Measurements from ENCODE around the gene THSD7B. TPM values are rescaled to one million over a fixed set of nuclear protein-coding genes. Genes with fewer than 3 reads are reported as not detected.
A peak's percentile ranks its signal among the peaks of the same experiment; 100 is the strongest.

Gene THSD7B
- polyA plus RNA-seq, 2 of the 4 experiments (the other 2 are of a cell fraction), result not detected

- ChIA-PET POLR2A (no interaction called here), CTCF (no interaction called here)
- Histone ChIP-seq H3K4me1 (no peaks in the 10 kb centered on the region), H3K9me3 (no peaks in the 10 kb centered on the region), H3K27ac (no peak overlapping the region), H3K4me2 (no peak overlapping the region), H3K4me3 (no peak overlapping the region)
- TF ChIP-seq SREBF2 (IDR thresholded peaks at IDR 0.05), result no peak
- peak; percentile 41 for TF ChIP-seq MAFK (IDR thresholded peaks at IDR 0.05; ENCODE audit: partially characterized antibody)
- FAIRE-seq (no peak), ATAC-seq (no peak), DNase-seq (ENCODE audit: low read depth in 1 of 2, low spot score in 1 of 2) (no peak)
- 89% methylated on average over 1 of the region's 1 CpG for WGBS (ENCODE audit: missing lambda C conversion rate)
Measured at GRCh38 chr2:136871424-136871823, 106.1 kb downstream of the THSD7B start.

DNA sequence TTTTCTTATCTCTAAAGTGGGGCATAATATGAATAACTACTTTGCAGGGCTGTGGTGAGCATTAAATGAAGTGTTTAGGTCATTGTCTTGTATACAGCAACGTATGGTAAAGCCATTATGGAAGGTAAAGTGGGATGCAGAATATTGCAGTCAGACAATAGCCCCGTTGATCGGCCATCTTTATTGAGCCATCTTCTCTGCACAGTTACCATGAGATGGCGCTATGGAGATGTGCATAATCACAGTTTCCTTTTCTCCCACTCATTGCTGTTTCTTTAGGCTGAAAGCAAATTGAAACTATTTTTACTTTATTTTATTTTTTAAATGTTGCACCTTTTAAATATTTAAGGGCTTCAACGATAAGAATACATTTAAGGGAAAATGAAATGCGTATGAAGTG is 108.9 kb downstream of the THSD7B start:
- FAIRE-seq, result no peak
- Histone ChIP-seq H3K4me2 (no peak overlapping the region), H3K4me3 (no peak overlapping the region), H3K4me1 (no peaks in the 10 kb centered on the region), H3K27ac (no peak overlapping the region), H3K9me3 (no peaks in the 10 kb centered on the region)
- ChIA-PET POLR2A (no interaction called here), CTCF (interaction anchor here (1.2 kb wide), 1 partner anchor 18 kb away, joined by 3 read pairs; no protein-coding TSS in a partner anchor)
- WGBS (ENCODE audit: missing lambda C conversion rate), result 12% methylated on average over 6 of the region's 6 CpGs
- no peak for TF ChIP-seq KDM1A (IDR thresholded peaks at IDR 0.05; ENCODE audit: low read depth)
- TF ChIP-seq CEBPB (IDR thresholded peaks at IDR 0.05), result no peak
- TF ChIP-seq RNF2 (IDR thresholded peaks at IDR 0.05; ENCODE audit: borderline replicate concordance, low read depth), result no peak
- no peak for TF ChIP-seq ESRRA (IDR thresholded peaks at IDR 0.05; ENCODE audit: borderline replicate concordance, low read length)
- TF ChIP-seq HOXB13 (CRISPR knock-in tag; IDR thresholded peaks at IDR 0.05; ENCODE audit: low read depth), result no peak
- TF ChIP-seq JUN (IDR thresholded peaks at IDR 0.05), result no peak
- no peak for TF ChIP-seq ZFP36 (IDR thresholded peaks at IDR 0.05; ENCODE audit: borderline replicate concordance, partially characterized antibody)
- no peak for TF ChIP-seq POLR2AphosphoS2 (conservative IDR thresholded peaks at IDR 0.05; ENCODE audit: low read length)
- TF ChIP-seq, protein P1, sequence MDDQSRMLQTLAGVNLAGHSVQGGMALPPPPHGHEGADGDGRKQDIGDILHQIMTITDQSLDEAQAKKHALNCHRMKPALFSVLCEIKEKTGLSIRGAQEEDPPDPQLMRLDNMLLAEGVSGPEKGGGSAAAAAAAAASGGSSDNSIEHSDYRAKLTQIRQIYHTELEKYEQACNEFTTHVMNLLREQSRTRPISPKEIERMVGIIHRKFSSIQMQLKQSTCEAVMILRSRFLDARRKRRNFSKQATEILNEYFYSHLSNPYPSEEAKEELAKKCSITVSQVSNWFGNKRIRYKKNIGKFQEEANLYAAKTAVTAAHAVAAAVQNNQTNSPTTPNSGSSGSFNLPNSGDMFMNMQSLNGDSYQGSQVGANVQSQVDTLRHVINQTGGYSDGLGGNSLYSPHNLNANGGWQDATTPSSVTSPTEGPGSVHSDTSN (IDR thresholded peaks at IDR 0.05), result no peak
- TF ChIP-seq HOXB5 (CRISPR knock-in tag; IDR thresholded peaks at IDR 0.05), result no peak
- no peak for TF ChIP-seq NPAS2 (CRISPR knock-in tag; IDR thresholded peaks at IDR 0.05; ENCODE audit: borderline replicate concordance)
- no peak for TF ChIP-seq EHMT2 (IDR thresholded peaks at IDR 0.05; ENCODE audit: low read depth)
- no peak for TF ChIP-seq REST (IDR thresholded peaks at IDR 0.05)
- no peak for TF ChIP-seq FOXS1 (CRISPR knock-in tag; IDR thresholded peaks at IDR 0.05)
- TF ChIP-seq, protein P2, sequence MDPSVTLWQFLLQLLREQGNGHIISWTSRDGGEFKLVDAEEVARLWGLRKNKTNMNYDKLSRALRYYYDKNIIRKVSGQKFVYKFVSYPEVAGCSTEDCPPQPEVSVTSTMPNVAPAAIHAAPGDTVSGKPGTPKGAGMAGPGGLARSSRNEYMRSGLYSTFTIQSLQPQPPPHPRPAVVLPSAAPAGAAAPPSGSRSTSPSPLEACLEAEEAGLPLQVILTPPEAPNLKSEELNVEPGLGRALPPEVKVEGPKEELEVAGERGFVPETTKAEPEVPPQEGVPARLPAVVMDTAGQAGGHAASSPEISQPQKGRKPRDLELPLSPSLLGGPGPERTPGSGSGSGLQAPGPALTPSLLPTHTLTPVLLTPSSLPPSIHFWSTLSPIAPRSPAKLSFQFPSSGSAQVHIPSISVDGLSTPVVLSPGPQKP (IDR thresholded peaks at IDR 0.05; ENCODE audit: low read depth, low read length), result no peak
- no peak for TF ChIP-seq EHF (CRISPR knock-in tag; IDR thresholded peaks at IDR 0.05)
- TF ChIP-seq MAFK (IDR thresholded peaks at IDR 0.05; ENCODE audit: partially characterized antibody), result no peak
- TF ChIP-seq HEYL (CRISPR knock-in tag; IDR thresholded peaks at IDR 0.05), result no peak
- no peak for TF ChIP-seq HOXA7 (CRISPR knock-in tag; IDR thresholded peaks at IDR 0.05)
- DNase-seq (ENCODE audit: low read depth in 1 of 2, low spot score in 1 of 2), result peak in 1 of 2 experiments; percentile 11
- ATAC-seq, result no peak
